Left lobe of liver (tissue), 2 donors: ENCODE data around the gene POTEF. TPM values are rescaled to one million over a fixed set of nuclear protein-coding genes. Genes with fewer than 3 reads are reported as not detected.
"Not testable (repeated sequence)": the region's sequence is repeated elsewhere in the genome, so short reads cannot be mapped to it uniquely, and the experiment has no call there.

Experiments
- ATAC-seq: fragments of 200-7000 bp; cut with Tn5 transposase; one replicate; pipeline ENCODE4 v1.9.1; 2020; ENCODE audit warnings: mild to moderate bottlenecking, moderate library complexity
- DNase-seq: peaks from one replicate; pipeline ENCODE4 v3.0.0-alpha.2; 2020; ENCODE audit warnings: low spot score
- total RNA-seq: library from RNA; stranded (reverse); gene quantifications from one replicate; pipeline ENCODE4 v1.2.1, GENCODE V29; 2021
- donor health status: DM: no; HTN: no; CAD: no; lungs with moderate emphysema.
- donor health status: DM: no; HTN: yes; CAD: no.

The POTEF gene
- total RNA-seq: not detected

DNA sequence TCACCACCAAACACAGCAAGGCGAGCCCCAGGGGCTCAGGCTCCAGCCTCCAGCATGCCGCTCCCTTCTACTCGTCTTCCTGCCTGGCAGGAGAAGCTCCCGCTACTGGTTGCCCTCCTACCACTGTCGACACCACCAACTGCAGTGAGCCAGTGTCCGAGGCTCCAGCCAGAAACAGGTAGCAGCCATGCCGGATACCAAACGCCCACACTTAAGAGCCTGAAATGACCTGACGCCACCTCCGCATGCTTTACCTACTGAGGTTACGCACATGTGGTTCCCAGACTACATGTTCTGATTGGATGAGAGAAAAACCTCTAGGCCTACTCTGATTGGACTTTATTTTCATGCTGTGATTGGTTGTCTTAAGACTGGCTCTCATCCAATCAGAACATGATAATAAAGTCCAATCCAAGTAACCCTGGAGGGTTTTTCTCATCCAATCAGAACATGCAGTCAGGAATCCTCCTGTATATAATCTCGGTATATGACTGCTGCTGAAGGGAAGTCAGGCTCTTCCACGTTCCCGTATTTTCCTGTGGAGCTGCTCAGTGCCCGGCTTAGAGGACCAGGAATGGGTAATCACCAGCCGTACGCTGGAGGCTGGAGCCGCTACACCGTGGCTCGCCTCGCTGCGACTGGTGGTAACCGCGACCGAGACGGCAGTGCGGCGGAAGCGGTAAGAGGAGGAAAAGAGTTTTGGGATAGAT lies at the start of gene POTEF:
Gene POTEF, minus strand, starts transcription at position 103 of the 710 bp plus-strand sequence. CDS start 8,707 bp downstream, outside the sequence.
- ATAC-seq, DNase-seq: not testable (repeated sequence)

DNA sequence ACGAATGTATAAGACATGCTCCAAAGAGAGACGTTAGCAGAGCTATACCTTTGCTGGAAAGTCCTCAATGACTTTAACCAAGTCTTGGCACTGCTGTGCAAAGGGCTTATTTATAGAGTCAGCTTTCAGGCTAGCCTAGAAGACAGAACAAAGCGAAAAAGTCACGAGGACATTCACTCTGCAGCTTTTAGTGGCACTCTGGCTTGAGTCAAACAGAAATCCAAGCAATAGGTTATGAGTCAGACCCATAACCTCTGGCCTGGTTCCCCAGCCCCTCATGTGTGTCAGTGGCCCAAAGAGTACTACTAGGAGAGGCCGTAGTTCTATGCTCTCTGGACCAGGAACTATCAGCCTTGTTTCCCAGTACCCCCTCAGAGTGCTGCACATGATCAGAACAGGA lies 45.8 kb upstream of the POTEF start:
- DNase-seq, ATAC-seq: not testable (repeated sequence)

DNA sequence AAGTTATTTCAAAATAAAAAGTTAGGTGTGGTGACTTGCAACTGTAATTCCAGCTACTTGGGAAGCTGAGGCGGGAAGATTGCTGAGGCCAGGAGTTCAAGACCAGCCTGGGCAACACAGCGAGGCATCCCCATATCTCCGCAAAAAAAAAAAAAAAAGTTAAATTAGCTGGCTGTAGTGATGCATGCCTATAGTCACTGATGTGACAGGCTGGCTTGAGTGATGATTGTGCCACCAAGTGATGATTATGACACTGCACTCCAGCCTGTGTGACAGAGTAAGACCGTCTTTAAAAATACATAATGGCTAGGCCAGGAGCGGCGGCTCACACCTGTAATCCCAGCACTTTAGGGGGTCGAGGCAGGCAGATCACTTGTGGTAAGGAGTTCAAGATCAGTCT lies 40.9 kb upstream of the POTEF start:
- no peak for ATAC-seq
- DNase-seq: no peak

DNA sequence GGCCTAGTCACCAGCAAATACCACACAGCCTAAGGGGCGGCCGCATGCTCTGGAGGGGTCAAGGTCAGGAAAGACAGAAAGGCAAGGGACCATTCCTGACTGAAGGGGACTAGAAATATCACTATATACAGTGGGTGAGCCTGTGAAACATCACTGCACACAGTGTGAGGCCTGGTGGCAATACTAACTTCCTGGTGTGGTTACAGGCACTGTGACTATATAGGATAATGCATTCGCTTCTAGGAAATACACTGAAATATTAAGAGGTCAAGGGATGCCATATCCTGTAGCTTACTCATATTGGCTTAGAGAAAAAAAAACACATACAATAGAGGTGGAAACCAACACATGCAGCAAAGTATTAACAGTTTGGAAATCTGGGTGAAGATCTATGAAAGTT lies 40.1 kb upstream of the POTEF start:
- DNase-seq, ATAC-seq: not testable (repeated sequence)

DNA sequence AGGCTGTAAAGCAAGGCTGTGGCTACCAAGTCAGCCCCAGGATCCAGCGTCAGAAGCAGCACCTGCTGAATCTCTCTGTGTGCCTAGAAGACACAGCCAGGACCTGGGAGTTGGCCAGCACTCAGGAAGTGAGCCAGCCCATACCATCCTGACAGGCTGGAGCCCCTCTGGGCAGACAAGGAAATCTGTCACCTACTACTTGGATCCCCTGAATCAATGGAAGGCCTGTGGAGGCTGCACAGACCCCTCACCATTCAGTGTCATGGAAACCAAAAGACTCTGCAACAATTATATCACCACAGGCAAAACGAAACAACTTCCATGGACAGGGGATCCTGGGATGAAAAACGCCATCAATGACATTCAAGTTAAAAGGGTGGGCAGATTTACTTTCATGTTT lies 37.6 kb upstream of the POTEF start:
- not testable (repeated sequence) for DNase-seq, ATAC-seq

DNA sequence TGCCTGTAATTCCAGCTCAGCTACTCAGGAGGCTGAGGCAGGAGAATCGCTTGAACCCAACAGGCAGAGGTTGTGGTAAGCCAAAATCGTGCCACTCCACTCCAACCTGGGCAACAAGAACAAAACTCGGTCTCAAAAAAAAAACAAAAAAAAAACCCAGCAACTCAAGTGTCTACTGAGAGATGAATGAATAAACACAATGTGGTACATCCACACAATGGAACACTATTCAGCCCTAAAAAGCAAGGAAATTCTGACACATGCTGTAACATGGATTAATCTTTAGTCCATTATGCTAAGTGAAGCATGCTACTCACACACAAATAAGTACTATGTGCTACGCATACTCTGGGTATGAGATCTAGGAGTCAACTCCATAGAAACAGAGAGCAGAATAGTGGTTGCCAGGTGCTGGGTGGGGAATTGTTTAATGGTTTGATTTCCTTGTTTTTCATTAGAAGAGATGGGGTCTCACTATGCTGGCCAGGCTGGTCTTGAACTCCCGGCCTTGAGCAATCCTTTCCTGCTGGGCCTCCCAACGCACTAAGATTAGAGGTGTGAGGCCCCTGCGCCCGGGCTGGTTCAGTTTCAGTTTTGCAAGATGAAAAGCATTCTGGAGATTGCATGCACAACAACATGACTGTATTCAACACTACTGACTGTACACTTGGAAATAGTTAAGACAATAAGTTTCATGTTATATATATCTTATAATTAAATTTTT lies 36.4 kb upstream of the POTEF start:
- DNase-seq: no peak
- no peak for ATAC-seq

DNA sequence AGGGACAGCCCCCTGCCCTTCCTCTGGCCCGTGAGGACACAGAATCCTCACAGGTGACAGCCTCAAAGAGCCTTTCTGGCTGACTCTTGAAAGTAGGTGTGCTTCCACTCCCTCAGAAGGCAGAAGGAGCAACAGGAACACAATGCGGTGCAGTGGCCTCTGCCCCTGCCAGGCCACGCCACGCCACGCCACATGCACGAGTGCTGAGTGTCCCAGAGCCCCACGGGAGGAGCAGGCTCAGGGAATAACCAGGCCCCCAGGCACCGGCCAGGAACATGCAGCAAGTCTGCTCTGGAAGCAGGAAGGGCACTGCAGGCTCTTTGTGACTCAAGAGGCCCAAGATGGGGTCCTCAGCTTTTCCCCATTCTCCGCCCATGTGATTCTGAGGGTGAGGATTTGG lies 33.9 kb upstream of the POTEF start:
- ATAC-seq: no peak
- no peak for DNase-seq

DNA sequence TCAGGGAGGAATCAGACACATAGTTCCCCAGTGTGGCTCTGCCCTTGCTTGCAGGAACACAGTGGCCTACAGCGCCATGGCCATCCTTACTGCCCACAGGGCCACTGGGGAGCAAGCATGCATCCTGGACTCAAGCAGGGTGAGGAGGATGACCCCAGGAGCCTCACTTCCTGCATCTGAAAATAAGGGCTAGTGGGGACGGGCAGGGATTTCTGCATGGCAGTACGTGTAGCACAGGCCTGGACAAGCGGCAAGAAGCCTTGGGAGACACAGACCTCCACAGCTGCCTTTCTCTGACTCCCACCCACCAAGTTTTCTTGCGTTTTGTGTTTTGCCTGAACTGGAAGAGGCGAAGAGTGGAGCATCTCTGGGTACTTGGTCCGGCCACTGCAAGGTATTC lies 33.5 kb upstream of the POTEF start:
- DNase-seq, ATAC-seq: not testable (repeated sequence)

DNA sequence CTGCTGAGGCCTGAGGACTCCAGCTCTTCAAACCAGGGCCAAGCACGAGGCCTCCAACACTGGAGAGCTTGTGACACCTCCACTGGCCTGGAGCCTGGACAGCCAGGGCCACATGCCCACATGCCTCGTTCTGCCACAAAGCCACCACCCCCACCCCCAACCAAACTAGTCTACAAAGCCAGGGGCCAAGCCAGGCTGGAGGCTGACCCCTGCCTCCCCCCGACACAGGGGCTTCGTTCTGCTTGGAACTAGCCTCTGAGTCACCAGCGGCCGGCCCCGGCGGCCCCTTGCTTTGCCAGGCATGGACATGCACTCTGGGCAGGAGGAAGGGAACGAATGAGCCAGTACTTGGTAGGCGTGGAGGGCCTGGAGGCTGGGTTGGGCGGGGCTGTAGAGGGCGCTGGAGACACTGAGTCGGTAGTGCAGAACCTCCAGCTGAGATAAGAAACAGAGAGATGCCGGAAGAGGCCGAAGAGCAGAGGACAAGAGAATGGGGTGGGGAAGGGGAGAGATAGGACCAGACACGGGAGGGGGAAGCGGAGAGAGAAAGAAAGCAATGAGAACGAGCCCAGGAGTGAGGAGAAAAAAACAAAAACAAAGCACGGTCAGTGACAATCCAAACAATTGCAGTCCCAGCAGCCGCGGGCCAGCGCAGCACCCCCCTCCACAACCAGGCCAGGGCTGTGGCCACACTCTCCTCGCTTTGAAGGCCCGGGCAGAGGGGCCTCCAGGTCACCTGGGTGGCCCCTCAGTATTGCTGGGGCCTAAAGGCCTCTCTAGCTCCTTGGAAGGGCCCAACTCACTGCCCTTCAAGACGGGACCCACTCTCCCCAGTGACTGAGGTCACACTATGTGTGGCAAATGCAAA lies 32.0 kb upstream of the POTEF start:
- ATAC-seq, DNase-seq: not testable (repeated sequence)

DNA sequence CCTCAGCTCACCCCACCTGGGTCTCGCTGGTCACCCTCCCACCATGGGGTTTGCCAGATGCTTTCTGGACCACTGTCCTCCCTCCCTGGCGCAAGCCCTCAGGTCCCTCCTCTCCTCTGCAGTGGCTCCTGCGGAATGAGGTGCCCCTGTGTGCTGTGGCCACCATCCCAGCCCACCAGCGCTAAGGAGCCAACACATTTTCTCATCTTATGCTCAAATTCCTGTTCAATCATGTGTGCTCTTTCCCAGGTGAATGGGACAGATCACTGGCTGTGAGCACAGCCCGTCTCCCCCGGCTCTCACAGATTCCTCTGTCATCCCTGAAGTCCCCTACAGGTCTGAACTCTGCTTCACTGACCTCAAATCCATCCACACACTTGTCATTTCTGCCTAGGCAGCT lies 31.1 kb upstream of the POTEF start:
- ATAC-seq (no peak), DNase-seq (no peak)

DNA sequence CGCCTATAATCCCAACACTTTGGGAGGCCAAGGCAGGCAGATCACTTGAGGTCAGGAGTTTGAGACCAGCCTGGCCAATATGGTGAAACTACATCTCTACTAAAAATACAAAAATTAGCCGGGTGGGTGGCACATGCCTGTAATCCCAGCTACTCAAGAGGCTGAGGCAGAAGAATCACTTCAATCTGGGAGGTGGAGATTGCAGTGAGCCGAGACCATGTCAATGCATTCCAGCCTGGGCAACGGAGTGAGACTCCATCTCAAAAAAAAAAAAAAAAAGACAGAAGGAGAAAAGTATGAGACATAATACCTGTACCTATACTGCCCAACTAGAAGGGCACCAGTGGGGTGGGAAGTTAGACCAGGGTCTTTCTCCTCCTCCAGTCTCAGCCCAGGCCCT lies 30.4 kb upstream of the POTEF start:
- ATAC-seq, DNase-seq: not testable (repeated sequence)

DNA sequence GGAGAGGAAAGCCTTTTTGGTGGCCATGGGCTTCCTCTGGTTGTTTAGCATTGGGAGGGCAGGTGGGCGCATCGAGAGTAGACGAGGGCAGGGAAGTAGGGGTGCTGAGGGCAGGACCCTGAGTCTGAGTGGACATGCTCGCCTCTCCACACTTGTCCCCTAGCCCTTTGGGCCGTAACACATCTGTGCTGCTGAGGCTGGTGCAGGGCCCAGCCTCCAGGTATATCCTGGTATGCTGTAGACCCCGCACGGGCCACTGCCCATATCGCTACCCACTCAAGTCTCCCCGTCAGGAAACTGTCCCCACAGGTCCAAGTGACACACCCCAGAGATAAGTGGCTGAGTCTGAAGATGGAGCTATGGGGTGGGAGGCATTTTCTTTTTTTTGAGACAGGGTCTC lies 29.6 kb upstream of the POTEF start:
- DNase-seq: no peak
- no peak for ATAC-seq

DNA sequence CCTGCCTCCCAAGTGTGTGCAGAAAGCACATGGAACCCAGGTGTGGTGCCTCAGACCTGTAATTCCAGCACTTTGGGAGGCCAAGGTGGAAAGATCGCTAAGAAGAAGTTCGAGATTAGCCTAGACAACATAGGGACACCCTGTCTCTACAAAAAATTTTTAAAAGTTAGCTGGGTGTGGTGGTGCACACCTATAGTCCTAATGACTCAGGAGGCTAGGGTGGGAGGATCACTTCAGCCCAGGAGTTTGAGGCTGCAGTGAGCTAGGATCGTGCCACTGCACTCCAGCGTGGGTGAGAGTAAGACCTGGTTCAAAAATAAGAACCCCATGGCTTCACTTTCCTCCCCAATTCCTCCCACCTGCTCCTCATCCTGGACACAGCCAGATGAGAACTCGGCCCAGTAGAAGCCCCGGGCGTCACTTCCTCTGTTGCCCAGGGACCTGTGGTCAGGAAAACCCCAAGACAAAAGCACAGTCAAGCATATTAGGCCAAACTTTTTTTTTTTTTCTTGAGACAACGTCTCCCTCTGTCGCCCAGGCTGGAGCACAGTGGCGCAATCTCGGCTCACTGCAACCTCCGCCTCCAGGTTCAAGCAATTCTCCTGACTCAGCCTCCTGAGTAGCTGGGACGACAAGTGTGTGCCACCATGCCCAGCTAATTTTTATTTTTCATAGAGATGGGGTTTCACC lies 28.9 kb upstream of the POTEF start:
- ATAC-seq, DNase-seq: not testable (repeated sequence)

DNA sequence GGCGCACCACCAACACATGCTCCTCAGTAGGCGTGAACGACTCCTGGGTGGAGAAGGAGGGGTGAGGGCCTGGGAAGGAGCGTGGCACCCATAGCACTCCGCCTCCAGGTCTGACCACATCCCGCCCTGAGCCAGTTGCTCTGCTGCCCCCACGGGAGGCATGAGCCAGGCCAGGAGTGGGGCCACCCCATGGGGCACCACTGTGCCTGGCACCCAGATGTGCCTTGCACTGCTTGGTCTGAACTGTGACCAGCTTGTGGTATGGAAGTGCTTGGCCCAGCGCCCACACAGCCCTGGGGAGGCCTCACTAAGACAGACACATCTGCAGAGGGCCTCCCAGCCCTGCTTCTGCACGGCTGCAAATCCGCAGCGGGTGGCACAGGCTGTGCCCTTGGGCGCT lies 28.3 kb upstream of the POTEF start:
- peak; percentile 4 for ATAC-seq
- not testable (repeated sequence) for DNase-seq

DNA sequence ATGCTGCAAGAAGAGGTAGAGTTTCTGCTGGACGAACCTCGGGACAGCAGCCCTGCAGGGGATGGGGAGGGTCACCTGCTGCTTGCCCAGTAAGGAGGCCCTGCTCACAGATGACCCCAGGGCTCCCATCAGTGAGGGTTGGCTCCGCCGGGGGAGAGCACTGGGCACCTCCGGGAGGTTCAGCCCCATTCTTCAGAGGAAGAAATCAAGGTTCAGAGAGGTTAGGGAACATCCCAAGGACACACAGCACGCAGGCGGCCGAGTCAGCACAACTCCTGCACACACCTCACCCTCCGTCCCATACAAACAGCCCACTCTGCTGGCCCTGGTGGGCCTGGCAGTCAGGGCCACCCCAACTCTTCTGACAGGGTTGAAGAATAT lies 27.6 kb upstream of the POTEF start:
- DNase-seq (no peak), ATAC-seq (no peak)

DNA sequence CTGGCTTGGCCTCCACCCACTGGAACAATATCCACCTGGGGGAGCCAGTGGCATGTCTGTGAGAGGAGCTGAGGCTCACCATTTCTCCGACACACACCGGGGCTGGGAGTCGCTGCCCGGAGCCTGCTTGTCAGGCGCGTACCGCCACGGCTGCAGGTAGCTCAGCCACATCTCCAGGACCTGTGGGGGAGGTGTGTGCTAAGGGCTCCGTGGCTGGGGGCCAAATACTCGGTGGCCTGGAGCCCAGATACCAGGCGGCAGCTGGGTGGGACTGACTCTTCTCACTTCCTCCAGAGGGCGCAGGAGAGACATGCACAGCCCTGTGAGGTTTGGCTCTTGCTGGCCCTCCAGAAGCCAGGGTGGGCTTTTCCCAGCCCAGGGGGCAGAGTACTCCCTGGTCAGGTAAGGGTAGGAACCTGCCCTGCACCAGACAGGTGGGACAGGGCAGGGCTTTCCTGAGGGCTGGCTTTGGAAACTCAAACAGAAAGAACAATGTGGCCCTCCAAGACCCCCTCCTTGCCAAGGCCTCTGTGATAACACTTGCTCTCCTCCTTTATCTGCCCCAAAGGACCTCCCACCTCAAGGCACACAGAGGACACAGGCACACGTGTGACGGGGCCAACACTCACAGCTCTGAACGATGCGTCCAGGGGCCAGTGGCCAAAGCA lies 27.1 kb upstream of the POTEF start:
- ATAC-seq (peak; percentile 90), DNase-seq (peak; percentile 72)

DNA sequence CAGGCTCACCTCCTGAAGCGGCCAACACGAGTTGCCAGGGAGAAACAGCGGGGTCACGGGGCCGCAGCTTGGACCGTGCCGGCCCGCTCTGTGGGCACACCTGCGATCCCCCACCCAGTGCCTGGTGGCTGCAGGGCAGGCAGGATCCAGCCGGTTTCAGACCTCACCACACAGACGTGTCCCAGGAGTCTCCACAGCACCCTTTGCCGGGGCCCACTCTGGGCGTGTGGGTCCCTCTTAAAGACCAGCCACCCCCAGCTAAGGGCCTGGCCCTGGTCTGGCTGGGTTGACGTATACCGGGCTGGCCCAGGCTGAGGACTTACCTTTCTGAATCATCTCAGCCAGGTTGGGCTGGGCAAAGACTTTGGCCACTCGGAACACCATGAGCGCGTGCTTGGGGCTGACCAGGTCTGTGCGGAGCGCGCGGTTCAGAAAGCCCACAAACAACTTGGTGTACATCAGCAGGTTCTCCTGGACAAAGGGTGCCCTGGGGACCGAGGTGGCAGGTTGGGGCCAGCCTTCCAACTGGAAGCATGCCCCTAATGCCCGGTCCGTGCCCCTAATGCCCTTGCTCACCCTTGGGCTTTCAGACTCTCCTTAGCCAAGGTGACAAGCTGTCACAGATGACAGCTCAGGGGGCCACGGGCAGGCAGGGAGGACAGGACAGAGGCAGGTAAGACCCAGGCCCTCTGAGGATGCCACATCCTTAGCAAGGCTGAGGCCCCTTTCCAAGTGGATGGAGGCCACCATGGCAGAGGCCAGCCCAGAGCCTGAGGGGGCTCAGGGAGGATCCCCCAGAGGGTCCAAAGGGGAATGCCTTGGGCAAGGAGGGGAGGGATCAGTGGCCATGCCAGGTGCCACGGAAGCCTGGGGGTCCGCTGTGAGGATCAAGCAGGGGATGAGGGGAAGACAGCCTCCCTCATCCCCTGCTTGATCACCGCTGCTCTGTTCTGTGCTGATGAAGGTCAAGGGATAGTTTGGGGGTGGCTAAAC lies 26.0 kb upstream of the POTEF start:
- ATAC-seq (no peak), DNase-seq (no peak)

DNA sequence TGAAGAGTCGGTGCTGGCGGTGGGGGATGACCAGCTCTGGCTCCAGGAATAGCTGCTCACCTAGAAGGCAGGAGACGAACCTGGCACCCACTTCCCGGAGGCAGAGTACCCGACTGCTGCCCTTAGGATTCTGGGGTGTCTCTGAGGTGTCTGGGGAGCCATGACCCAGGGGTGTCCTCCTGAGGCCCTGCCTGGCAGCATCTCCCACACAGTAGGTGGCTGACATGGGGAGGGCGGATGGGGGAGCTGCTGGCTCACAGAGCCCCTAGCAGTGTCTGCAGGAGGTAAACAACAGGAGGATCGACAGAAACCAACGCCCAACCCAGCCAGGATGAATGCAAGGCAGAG lies 25.4 kb upstream of the POTEF start:
- not testable (repeated sequence) for DNase-seq, ATAC-seq
